ENCODE data around the gene FBXL7. TPM values are rescaled to one million over a fixed set of nuclear protein-coding genes. Genes with fewer than 3 reads are reported as not detected.

The FBXL7 gene
- total RNA-seq, 1 donor from 2014 or later, result 8.0 TPM

GRCh38 chr5:15937708-15938107, 437.7 kb downstream of the FBXL7 start:
- no peak for ATAC-seq

GRCh38 chr5:15938186-15938585, 438.2 kb downstream of the FBXL7 start:
- TF ChIP-seq, protein P1, sequence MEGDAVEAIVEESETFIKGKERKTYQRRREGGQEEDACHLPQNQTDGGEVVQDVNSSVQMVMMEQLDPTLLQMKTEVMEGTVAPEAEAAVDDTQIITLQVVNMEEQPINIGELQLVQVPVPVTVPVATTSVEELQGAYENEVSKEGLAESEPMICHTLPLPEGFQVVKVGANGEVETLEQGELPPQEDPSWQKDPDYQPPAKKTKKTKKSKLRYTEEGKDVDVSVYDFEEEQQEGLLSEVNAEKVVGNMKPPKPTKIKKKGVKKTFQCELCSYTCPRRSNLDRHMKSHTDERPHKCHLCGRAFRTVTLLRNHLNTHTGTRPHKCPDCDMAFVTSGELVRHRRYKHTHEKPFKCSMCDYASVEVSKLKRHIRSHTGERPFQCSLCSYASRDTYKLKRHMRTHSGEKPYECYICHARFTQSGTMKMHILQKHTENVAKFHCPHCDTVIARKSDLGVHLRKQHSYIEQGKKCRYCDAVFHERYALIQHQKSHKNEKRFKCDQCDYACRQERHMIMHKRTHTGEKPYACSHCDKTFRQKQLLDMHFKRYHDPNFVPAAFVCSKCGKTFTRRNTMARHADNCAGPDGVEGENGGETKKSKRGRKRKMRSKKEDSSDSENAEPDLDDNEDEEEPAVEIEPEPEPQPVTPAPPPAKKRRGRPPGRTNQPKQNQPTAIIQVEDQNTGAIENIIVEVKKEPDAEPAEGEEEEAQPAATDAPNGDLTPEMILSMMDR (IDR thresholded peaks at IDR 0.05), result no peak
- no peak for DNase-seq
- Histone ChIP-seq H3K27ac (no peak overlapping the region), H3K36me3 (peaks cover 7% of the 10 kb centered on the region), H3K4me1 (no peaks in the 10 kb centered on the region), H3K4me3 (no peak overlapping the region), H3K27me3 (ENCODE audit: low read depth) (no peaks in the 10 kb centered on the region), H3K9me3 (no peaks in the 10 kb centered on the region)
- ATAC-seq, result no peak
- intact Hi-C loops (cut with DNase I), result no loop called here

More at GRCh38 chr5:15937708-15938107, 437.7 kb downstream of the FBXL7 start:
- H3K36me3 ChIP-seq, result peaks cover 7% of the 10 kb centered on the region
- TF ChIP-seq, protein P1 (IDR thresholded peaks at IDR 0.05), result no peak
- no peaks in the 10 kb centered on the region for H3K27me3 ChIP-seq (ENCODE audit: low read depth)
- no peak overlapping the region for H3K4me3 ChIP-seq
- H3K27ac ChIP-seq, result no peak overlapping the region
- no peaks in the 10 kb centered on the region for H3K9me3 ChIP-seq
- no peaks in the 10 kb centered on the region for H3K4me1 ChIP-seq
- intact Hi-C loops (cut with DNase I), result no loop called here
- DNase-seq, result no peak

GRCh38 chr5:15938961-15939360, 439.0 kb downstream of the FBXL7 start:
- DNase-seq (no peak), ATAC-seq (no peak)
- Histone ChIP-seq H3K27ac (no peak overlapping the region), H3K4me1 (no peaks in the 10 kb centered on the region), H3K36me3 (peaks cover 7% of the 10 kb centered on the region), H3K9me3 (no peaks in the 10 kb centered on the region), H3K4me3 (no peak overlapping the region), H3K27me3 (ENCODE audit: low read depth) (no peaks in the 10 kb centered on the region)
- TF ChIP-seq, protein P1 (IDR thresholded peaks at IDR 0.05), result no peak
- intact Hi-C loops (cut with DNase I), result no loop called here

DNA sequence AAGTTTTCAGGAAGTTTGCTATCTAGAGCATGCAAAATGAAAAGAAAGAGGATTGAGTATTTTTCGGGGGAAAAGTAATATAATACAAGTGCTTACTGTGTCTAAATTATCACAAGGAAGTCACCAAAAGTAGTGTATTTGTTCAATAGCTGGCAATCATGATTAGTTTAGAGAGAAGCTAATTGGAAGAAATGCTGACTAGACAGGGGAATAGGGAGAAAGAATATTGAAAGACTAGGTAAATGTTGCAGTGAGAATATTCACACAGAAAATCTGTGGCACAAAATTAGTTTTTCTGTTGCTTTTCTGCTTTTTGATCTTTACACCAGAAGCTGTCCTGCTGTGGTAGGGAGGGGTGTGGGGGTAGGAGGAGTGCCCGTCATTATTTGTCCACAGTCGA, 440.9 kb downstream of the FBXL7 start:
- H3K4me1 ChIP-seq, result no peaks in the 10 kb centered on the region
- TF ChIP-seq, protein P1 (IDR thresholded peaks at IDR 0.05), result no peak
- DNase-seq, result no peak
- ATAC-seq, result no peak
- intact Hi-C loops (cut with DNase I), result no loop called here
- no peak overlapping the region for H3K4me3 ChIP-seq
- no peaks in the 10 kb centered on the region for H3K9me3 ChIP-seq
- no peak overlapping the region for H3K27ac ChIP-seq
- peaks cover 7% of the 10 kb centered on the region for H3K36me3 ChIP-seq
- H3K27me3 ChIP-seq (ENCODE audit: low read depth), result no peaks in the 10 kb centered on the region

GRCh38 chr5:15943487-15943886, 443.5 kb downstream of the FBXL7 start:
- intact Hi-C loops (cut with DNase I), result no loop called here

More at GRCh38 chr5:15943487-15943886, 443.5 kb downstream of the FBXL7 start:
- no peaks in the 10 kb centered on the region for H3K4me1 ChIP-seq
- DNase-seq (no peak), ATAC-seq (no peak)
- H3K27ac ChIP-seq, result no peak overlapping the region
- H3K36me3 ChIP-seq, result no peaks in the 10 kb centered on the region
- no peak overlapping the region for H3K4me3 ChIP-seq
- H3K9me3 ChIP-seq, result no peaks in the 10 kb centered on the region
- TF ChIP-seq, protein P1 (IDR thresholded peaks at IDR 0.05), result no peak
- no peaks in the 10 kb centered on the region for H3K27me3 ChIP-seq (ENCODE audit: low read depth)

All from lower lobe of right lung (tissue), 2 donors.